ENCODE results near the gene FAM229A. TPM values are rescaled to one million over a fixed set of nuclear protein-coding genes. Genes with fewer than 3 reads are reported as not detected.

FAM229A gene
- total and polyA plus RNA-seq, 4 donors: 1.1 to 15.5 (median 9.8) TPM

GRCh38 chr1:32339363-32339978 lies 22.8 kb downstream of the FAM229A start:
- H3K27ac ChIP-seq (ENCODE audit: low read depth, low read length): peak overlapping the region; percentile 95
- 86% methylated on average over 3 of the region's 5 CpGs for WGBS (ENCODE audit: insufficient coverage)
- H3K9me3 ChIP-seq (ENCODE audit: control insufficient read depth, insufficient read depth, low read length): no peaks in the 10 kb centered on the region
- H3K27me3 ChIP-seq (ENCODE audit: control insufficient read depth, insufficient read depth, low read length): no peaks in the 10 kb centered on the region
- no peak overlapping the region for H3K4me3 ChIP-seq (ENCODE audit: low read depth, low read length)
- DNase-seq (ENCODE audit: low read depth in 4 of 6, low spot score in 6 of 6): no peak
- peaks cover 7% of the 10 kb centered on the region for H3K36me3 ChIP-seq (ENCODE audit: control insufficient read depth, insufficient read depth, low read length)
- H3K4me1 ChIP-seq (ENCODE audit: control insufficient read depth, insufficient read depth, low read length): peaks cover 60% of the 10 kb centered on the region

GRCh38 chr1:32338637-32339145 lies 23.6 kb downstream of the FAM229A start:
- Histone ChIP-seq H3K4me1 (ENCODE audit: control insufficient read depth, insufficient read depth, low read length) (peaks cover 67% of the 10 kb centered on the region), H3K4me3 (ENCODE audit: low read depth, low read length) (peak overlapping the region; percentile 2), H3K9me3 (ENCODE audit: control insufficient read depth, insufficient read depth, low read length) (no peaks in the 10 kb centered on the region), H3K36me3 (ENCODE audit: control insufficient read depth, insufficient read depth, low read length) (peaks cover 11% of the 10 kb centered on the region), H3K27me3 (ENCODE audit: control insufficient read depth, insufficient read depth, low read length) (no peaks in the 10 kb centered on the region), H3K27ac (ENCODE audit: low read depth, low read length) (peak overlapping the region; percentile 95)
- 59% methylated on average over 11 of the region's 14 CpGs for WGBS (ENCODE audit: insufficient coverage)
- no peak for DNase-seq (ENCODE audit: low read depth in 4 of 6, low spot score in 6 of 6)

GRCh38 chr1:32337855-32338636 lies 24.2 kb downstream of the FAM229A start:
- Histone ChIP-seq H3K36me3 (ENCODE audit: control insufficient read depth, insufficient read depth, low read length) (peaks cover 13% of the 10 kb centered on the region), H3K27ac (ENCODE audit: low read depth, low read length) (peak overlapping the region; percentile 95)

GRCh38 chr1:32336963-32337675 lies 25.2 kb downstream of the FAM229A start:
- H3K4me3 ChIP-seq (ENCODE audit: low read depth, low read length): peak overlapping the region; percentile 52
- H3K4me1 ChIP-seq (ENCODE audit: control insufficient read depth, insufficient read depth, low read length): peaks cover 79% of the 10 kb centered on the region
- H3K36me3 ChIP-seq (ENCODE audit: control insufficient read depth, insufficient read depth, low read length): peaks cover 22% of the 10 kb centered on the region
- WGBS (ENCODE audit: insufficient coverage): 60% methylated on average over 1 of the region's 8 CpGs
- DNase-seq (ENCODE audit: low read depth in 4 of 6, low spot score in 6 of 6): no peak
- H3K27me3 ChIP-seq (ENCODE audit: control insufficient read depth, insufficient read depth, low read length): no peaks in the 10 kb centered on the region
- H3K27ac ChIP-seq (ENCODE audit: low read depth, low read length): peak overlapping the region; percentile 95
- H3K9me3 ChIP-seq (ENCODE audit: control insufficient read depth, insufficient read depth, low read length): no peaks in the 10 kb centered on the region

More at GRCh38 chr1:32337855-32338636, 24.2 kb downstream of the FAM229A start:
- WGBS (ENCODE audit: insufficient coverage): 28% methylated on average over 11 of the region's 16 CpGs
- peak in 3 of 6 donors; percentile 48 to 85 (median 80) for DNase-seq (ENCODE audit: low read depth in 4 of 6, low spot score in 6 of 6)
- Histone ChIP-seq H3K4me3 (ENCODE audit: low read depth, low read length) (peak overlapping the region; percentile 2), H3K9me3 (ENCODE audit: control insufficient read depth, insufficient read depth, low read length) (no peaks in the 10 kb centered on the region), H3K4me1 (ENCODE audit: control insufficient read depth, insufficient read depth, low read length) (peaks cover 70% of the 10 kb centered on the region), H3K27me3 (ENCODE audit: control insufficient read depth, insufficient read depth, low read length) (no peaks in the 10 kb centered on the region)

DNA sequence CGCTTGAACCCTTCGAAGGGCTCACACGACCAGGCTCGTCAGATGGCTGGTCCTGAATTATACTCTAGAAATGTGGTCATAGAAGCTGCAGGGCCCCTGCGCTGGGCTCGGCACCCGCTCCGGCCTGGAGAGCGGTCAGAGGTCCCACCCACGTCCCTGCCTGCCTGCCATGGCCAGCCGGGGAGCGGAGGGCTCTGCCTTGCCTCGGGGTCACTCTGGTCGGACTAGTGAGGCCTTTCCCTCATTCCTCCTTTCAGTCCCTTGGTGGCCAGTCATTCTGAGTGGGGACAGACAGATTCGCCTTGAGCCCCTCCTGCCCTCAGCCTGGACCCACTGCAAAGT lies 25.7 kb downstream of the FAM229A start:
- no peak for DNase-seq (ENCODE audit: low read depth in 4 of 6, low spot score in 6 of 6)
- 36% methylated on average over 14 of the region's 15 CpGs for WGBS (ENCODE audit: insufficient coverage)
- Histone ChIP-seq H3K4me3 (ENCODE audit: low read depth, low read length) (peak overlapping the region; percentile 52), H3K27ac (ENCODE audit: low read depth, low read length) (peak overlapping the region; percentile 95), H3K27me3 (ENCODE audit: control insufficient read depth, insufficient read depth, low read length) (no peaks in the 10 kb centered on the region), H3K36me3 (ENCODE audit: control insufficient read depth, insufficient read depth, low read length) (peaks cover 28% of the 10 kb centered on the region), H3K9me3 (ENCODE audit: control insufficient read depth, insufficient read depth, low read length) (no peaks in the 10 kb centered on the region), H3K4me1 (ENCODE audit: control insufficient read depth, insufficient read depth, low read length) (peaks cover 82% of the 10 kb centered on the region)

DNA sequence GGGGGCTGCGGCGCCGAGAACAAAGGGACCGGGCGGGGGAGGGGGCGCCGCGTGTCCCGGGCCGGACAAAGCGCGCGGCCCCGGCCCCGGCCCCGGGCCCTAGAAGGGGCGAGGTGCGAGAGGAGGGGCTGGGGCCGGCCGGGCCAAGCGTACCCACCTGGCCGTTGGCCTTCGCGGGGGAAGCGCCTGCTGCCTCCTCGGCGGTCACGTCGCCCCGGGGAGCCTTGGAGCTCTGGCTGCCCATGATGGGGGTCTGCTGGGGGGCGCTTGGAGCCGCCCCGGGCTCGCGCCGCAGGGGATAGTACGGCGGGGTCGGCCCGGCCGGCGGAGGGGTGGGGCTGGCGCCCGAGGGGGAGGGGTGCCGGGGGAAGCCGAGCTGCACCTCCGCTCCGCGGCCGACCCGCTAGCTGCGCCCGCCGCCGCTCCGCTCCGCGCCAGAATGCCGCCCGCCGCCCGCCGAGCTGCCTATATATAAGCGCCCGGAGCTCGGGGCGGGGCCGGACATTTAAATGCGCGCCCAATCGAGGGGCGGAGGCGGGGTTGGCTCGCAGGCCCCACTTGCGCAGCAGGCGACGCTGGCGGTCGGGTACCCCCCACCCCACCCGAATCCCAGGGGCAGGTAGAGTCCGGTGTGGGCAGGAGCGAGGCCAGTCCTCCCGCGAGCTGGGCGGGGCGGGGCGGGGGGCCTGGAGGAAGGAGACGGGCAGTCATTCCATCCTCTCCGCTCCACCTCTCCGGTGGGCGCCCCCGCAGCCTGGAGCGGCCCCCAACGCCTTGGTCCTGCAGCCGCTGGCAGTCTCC lies 26.3 kb downstream of the FAM229A start, which contains the start of gene MARCKSL1:
MARCKSL1 (minus strand) TSS at position 444 of the 801 bp plus-strand sequence; CDS start at position 244, 200 bp downstream.
- peak within 1 kb of the TSS; percentile 95 for H3K27ac ChIP-seq (ENCODE audit: low read depth, low read length)
- peaks cover 33% of the 10 kb centered on the region for H3K36me3 ChIP-seq (ENCODE audit: control insufficient read depth, insufficient read depth, low read length)
- peaks cover 77% of the 10 kb centered on the region for H3K4me1 ChIP-seq (ENCODE audit: control insufficient read depth, insufficient read depth, low read length)
- DNase-seq (ENCODE audit: low read depth in 4 of 6, low spot score in 6 of 6): peak in 4 of 6 donors; percentile 75 to 96 (median 89)
- 0% methylated on average over 95 of the region's 95 CpGs for WGBS (ENCODE audit: insufficient coverage)
- H3K27me3 ChIP-seq (ENCODE audit: control insufficient read depth, insufficient read depth, low read length): no peaks in the 10 kb centered on the region
- no peaks in the 10 kb centered on the region for H3K9me3 ChIP-seq (ENCODE audit: control insufficient read depth, insufficient read depth, low read length)
- peak within 1 kb of the TSS; percentile 63 for H3K4me3 ChIP-seq (ENCODE audit: low read depth, low read length)

DNA sequence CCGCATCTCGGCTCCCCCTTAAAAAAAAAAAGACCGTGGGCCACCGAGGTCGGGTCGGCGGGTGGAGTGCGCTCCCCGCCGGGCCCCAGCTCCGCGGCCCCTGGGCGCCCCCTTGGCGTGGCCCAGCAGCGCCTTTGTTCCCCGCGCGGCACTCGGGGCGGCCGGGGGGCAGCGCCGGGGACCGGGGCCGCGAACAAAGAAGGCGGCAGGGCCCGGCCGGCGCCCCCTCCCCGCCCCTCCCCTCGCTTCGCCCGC lies 26.8 kb downstream of the FAM229A start:
- H3K4me3 ChIP-seq (ENCODE audit: low read depth, low read length): peak overlapping the region; percentile 63
- H3K4me1 ChIP-seq (ENCODE audit: control insufficient read depth, insufficient read depth, low read length): peaks cover 74% of the 10 kb centered on the region
- peak overlapping the region; percentile 42 for H3K27ac ChIP-seq (ENCODE audit: low read depth, low read length)
- H3K9me3 ChIP-seq (ENCODE audit: control insufficient read depth, insufficient read depth, low read length): no peaks in the 10 kb centered on the region
- WGBS (ENCODE audit: insufficient coverage): 0% methylated on average over 33 of the region's 34 CpGs
- peaks cover 39% of the 10 kb centered on the region for H3K36me3 ChIP-seq (ENCODE audit: control insufficient read depth, insufficient read depth, low read length)
- DNase-seq (ENCODE audit: low read depth in 4 of 6, low spot score in 6 of 6): no peak
- no peaks in the 10 kb centered on the region for H3K27me3 ChIP-seq (ENCODE audit: control insufficient read depth, insufficient read depth, low read length)

GRCh38 chr1:32334864-32335534 lies 27.3 kb downstream of the FAM229A start:
- Histone ChIP-seq H3K36me3 (ENCODE audit: control insufficient read depth, insufficient read depth, low read length) (peaks cover 42% of the 10 kb centered on the region), H3K4me1 (ENCODE audit: control insufficient read depth, insufficient read depth, low read length) (peaks cover 70% of the 10 kb centered on the region), H3K4me3 (ENCODE audit: low read depth, low read length) (peak overlapping the region; percentile 63), H3K9me3 (ENCODE audit: control insufficient read depth, insufficient read depth, low read length) (no peaks in the 10 kb centered on the region), H3K27ac (ENCODE audit: low read depth, low read length) (peak overlapping the region; percentile 42), H3K27me3 (ENCODE audit: control insufficient read depth, insufficient read depth, low read length) (no peaks in the 10 kb centered on the region)
- under 1% methylated on average over 42 of the region's 46 CpGs for WGBS (ENCODE audit: insufficient coverage)
- peak in 2 of 6 donors; percentile 77 to 78 for DNase-seq (ENCODE audit: low read depth in 4 of 6, low spot score in 6 of 6)

Data from spinal cord (tissue), 10 donors.